Activated CD4-positive, alpha-beta memory T cell treated with anti-CD3 and anti-CD28 coated beads, Interleukin-2, amount 10 ng/mL, durations not matched to agents 7 days and 5 days (primary cell): Measurements from ENCODE around the gene DRGX. TPM values are rescaled to one million over a fixed set of nuclear protein-coding genes. Genes with fewer than 3 reads are reported as not detected.

Experiments
- CTCF ChIA-PET: fragments of 350-600 bp; sonication (Branson Sonifier 250); formaldehyde crosslinking; loops from one replicate; lab custom pipeline; 2021; ENCODE audit warnings: antibody characterized with exemption, inconsistent platforms; lab: Charles Lee
- POLR2A ChIA-PET: fragments of 350-600 bp; sonication (Branson Sonifier 250); formaldehyde crosslinking; loops from one replicate; lab custom pipeline; 2021; ENCODE audit warnings: antibody characterized with exemption; lab: Charles Lee
- DNase-seq: peaks from one replicate; pipeline ENCODE4 v3.0.0-alpha.2; 2020
- H3K27ac Mint-ChIP-seq: one replicate; pipeline ENCODE4 v1.8.0; 2021; ENCODE audit warnings: mild to moderate bottlenecking, mixed read lengths
- H3K27me3 Mint-ChIP-seq: one replicate; pipeline ENCODE4 v1.8.0; 2021; ENCODE audit warnings: mixed read lengths
- H3K36me3 Mint-ChIP-seq: one replicate; pipeline ENCODE4 v1.8.0; 2021; ENCODE audit warnings: low read depth, mixed read lengths
- H3K4me1 Mint-ChIP-seq: one replicate; pipeline ENCODE4 v1.8.0; 2021; ENCODE audit warnings: mixed read lengths
- H3K4me3 Mint-ChIP-seq: one replicate; pipeline ENCODE4 v1.8.0; 2021; ENCODE audit warnings: mild to moderate bottlenecking, mixed read lengths
- H3K9me3 Mint-ChIP-seq: one replicate; pipeline ENCODE4 v1.8.0; 2021; ENCODE audit warnings: mixed read lengths
- total RNA-seq, 2 experiments: library from RNA; stranded (reverse); gene quantifications; one replicate each; pipeline ENCODE4 v1.2.3, GENCODE V29; 2021

The DRGX gene
- total RNA-seq, 2 experiments from 2014 or later, result not detected

- Mint-ChIP-seq H3K27me3 (peaks cover 64% of the 10 kb centered on the region), H3K9me3 (no peaks in the 10 kb centered on the region), H3K36me3 (no peaks in the 10 kb centered on the region), H3K4me1 (peaks cover 17% of the 10 kb centered on the region), H3K4me3 (no peak overlapping the region), H3K27ac (no peak overlapping the region)
- POLR2A ChIA-PET, result no interaction called here
- CTCF ChIA-PET, result interaction anchor here (0.7 to 1.5 kb wide), 2 partner anchors 27 to 112 kb away, joined by 3 to 4 read pairs; no protein-coding TSS in a partner anchor
- DNase-seq, result peak; percentile 11
Observed at GRCh38 chr10:49400365-49400764, 4.5 kb upstream of the DRGX start.

- Mint-ChIP-seq H3K27me3 (peaks cover 74% of the 10 kb centered on the region), H3K4me1 (peaks cover 17% of the 10 kb centered on the region), H3K4me3 (no peak overlapping the region), H3K9me3 (no peaks in the 10 kb centered on the region), H3K36me3 (no peaks in the 10 kb centered on the region), H3K27ac (no peak overlapping the region)
- DNase-seq, result no peak
- ChIA-PET CTCF (interaction anchor here (1.0 to 1.4 kb wide), 2 partner anchors 8 to 196 kb away, joined by 3 to 6 read pairs; no protein-coding TSS in a partner anchor), POLR2A (no interaction called here)
Observed at GRCh38 chr10:49398986-49399385, 3.1 kb upstream of the DRGX start.

DNA sequence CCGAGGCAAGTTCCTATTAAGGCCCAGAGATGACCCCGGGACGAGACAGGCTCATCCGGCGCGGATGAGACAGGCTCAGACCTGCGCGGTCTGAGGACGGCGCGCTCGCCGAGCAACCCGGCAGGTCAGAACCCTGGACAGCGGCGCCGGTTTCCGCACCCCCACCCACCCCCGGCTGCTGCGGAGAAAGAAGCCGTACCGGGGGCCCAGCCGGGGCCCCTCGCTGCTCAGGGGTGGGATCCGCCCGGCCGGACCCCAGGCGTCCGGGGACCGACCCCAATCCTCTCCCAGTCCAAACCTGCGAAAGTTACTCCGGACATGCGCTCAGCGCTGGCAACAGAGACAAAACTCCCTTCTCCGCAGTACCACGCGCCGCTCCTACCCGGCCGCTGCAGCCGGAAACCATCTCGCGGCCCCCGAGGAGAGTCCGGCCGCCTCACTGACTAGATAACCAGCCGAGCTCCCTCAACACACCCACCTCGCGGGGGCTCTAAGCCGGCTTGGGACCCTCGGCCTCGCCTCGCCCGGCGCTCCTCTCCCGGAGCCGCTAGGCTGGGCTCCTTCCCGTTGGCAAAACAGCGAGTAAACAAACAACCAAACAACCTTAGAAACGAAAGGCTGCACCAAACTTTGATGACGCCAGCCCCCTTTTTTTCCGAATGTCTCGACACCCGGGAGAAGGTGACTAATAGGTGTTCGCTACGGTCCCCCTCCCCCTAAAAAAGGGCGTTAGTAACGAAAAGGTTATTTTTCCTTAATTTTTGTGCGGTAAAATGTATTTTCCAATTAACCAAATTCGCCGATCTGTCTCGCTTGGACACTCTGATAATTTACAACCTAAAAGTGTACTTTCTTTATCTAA lies 2.3 kb upstream of the DRGX start:
- Mint-ChIP-seq H3K36me3 (no peaks in the 10 kb centered on the region), H3K4me3 (no peak overlapping the region), H3K27me3 (peaks cover 78% of the 10 kb centered on the region), H3K9me3 (no peaks in the 10 kb centered on the region), H3K27ac (peak overlapping the region; percentile 45), H3K4me1 (peaks cover 17% of the 10 kb centered on the region)
- POLR2A ChIA-PET, result no interaction called here
- CTCF ChIA-PET, result interaction anchor here (1.0 to 1.4 kb wide), 3 partner anchors 9 to 197 kb away, joined by 3 to 7 read pairs (median 6); no protein-coding TSS in a partner anchor
- DNase-seq, result peak; percentile 62

GRCh38 chr10:49397036-49397999 lies 1.4 kb upstream of the DRGX start:
- ChIA-PET POLR2A (no interaction called here), CTCF (interaction anchor here (1.3 kb wide), 1 partner anchor 10 kb away, joined by 7 read pairs; no protein-coding TSS in a partner anchor)

GRCh38 chr10:49396666-49396999 lies 744 bp upstream of the DRGX start:
- Mint-ChIP-seq H3K36me3 (no peaks in the 10 kb centered on the region), H3K27ac (no peak overlapping the region), H3K4me3 (no peak overlapping the region), H3K27me3 (peaks cover 79% of the 10 kb centered on the region), H3K9me3 (no peaks in the 10 kb centered on the region), H3K4me1 (peaks cover 17% of the 10 kb centered on the region)
- POLR2A ChIA-PET, result no interaction called here
- CTCF ChIA-PET, result no interaction called here
- DNase-seq, result no peak

More at GRCh38 chr10:49397036-49397999, 1.4 kb upstream of the DRGX start:
- no peak for DNase-seq
- Mint-ChIP-seq H3K27ac (no peak overlapping the region), H3K36me3 (no peaks in the 10 kb centered on the region), H3K27me3 (peaks cover 78% of the 10 kb centered on the region), H3K4me1 (peaks cover 17% of the 10 kb centered on the region), H3K9me3 (no peaks in the 10 kb centered on the region), H3K4me3 (no peak overlapping the region)

DNA sequence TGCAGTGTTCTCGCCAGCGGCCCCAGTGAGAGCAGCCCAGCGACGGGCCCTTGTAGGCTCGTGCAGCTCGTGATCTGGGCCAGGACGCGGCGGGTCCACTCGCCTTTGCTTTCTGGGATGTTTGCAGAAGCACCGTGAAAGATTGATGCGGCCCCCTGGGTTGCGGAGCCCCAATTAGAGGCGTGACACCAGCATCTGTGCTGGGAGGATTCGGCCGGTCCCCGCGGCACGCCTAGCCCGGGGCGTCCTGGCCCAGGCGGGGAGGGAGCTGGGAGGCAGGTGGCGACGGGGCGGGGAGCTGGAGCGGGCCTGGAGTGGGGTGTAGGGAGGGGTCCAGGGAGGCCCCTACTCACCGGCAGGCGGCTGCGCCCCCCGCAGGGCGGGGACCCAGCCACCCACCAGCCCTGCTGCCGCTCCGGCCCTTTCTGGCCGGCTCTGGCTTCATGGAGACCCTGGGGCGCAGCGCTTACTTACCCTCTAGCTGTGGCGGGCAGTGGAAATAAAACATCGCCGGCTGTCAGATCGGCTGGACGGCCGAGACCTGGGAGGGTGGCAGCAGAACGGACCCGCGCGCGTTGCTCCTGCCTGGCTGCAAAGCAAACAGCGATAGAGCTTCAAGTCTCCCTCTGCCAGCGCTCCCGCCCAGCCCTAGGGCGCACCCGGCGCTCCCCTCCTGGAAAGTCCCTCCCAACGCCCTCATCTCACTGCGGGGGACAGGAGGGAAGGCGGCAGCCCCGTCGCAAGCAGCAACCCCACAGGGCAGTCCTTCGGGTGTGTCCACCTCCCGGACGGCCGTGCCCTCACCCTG lies 752 bp downstream of the DRGX start:
- H3K4me1 Mint-ChIP-seq, result peaks cover 17% of the 10 kb centered on the region
- CTCF ChIA-PET, result no interaction called here
- H3K9me3 Mint-ChIP-seq, result no peaks in the 10 kb centered on the region
- POLR2A ChIA-PET, result no interaction called here
- no peak overlapping the region for H3K27ac Mint-ChIP-seq
- H3K27me3 Mint-ChIP-seq, result peaks cover 81% of the 10 kb centered on the region
- no peaks in the 10 kb centered on the region for H3K36me3 Mint-ChIP-seq
- DNase-seq, result no peak
- no peak overlapping the region for H3K4me3 Mint-ChIP-seq

GRCh38 chr10:49393757-49394156 lies 2.1 kb downstream of the DRGX start:
- Mint-ChIP-seq H3K4me3 (no peak overlapping the region), H3K9me3 (no peaks in the 10 kb centered on the region), H3K27me3 (peaks cover 73% of the 10 kb centered on the region), H3K27ac (no peak overlapping the region), H3K36me3 (no peaks in the 10 kb centered on the region), H3K4me1 (peaks cover 16% of the 10 kb centered on the region)
- ChIA-PET CTCF (no interaction called here), POLR2A (no interaction called here)
- DNase-seq, result no peak

- POLR2A ChIA-PET, result no interaction called here
- no peak overlapping the region for H3K27ac Mint-ChIP-seq
- peaks cover 72% of the 10 kb centered on the region for H3K27me3 Mint-ChIP-seq
- DNase-seq, result no peak
- no peak overlapping the region for H3K4me3 Mint-ChIP-seq
- CTCF ChIA-PET, result no interaction called here
- H3K36me3 Mint-ChIP-seq, result no peaks in the 10 kb centered on the region
- peaks cover 13% of the 10 kb centered on the region for H3K4me1 Mint-ChIP-seq
- no peaks in the 10 kb centered on the region for H3K9me3 Mint-ChIP-seq
Observed at GRCh38 chr10:49393301-49393700, 2.6 kb downstream of the DRGX start.

DNA sequence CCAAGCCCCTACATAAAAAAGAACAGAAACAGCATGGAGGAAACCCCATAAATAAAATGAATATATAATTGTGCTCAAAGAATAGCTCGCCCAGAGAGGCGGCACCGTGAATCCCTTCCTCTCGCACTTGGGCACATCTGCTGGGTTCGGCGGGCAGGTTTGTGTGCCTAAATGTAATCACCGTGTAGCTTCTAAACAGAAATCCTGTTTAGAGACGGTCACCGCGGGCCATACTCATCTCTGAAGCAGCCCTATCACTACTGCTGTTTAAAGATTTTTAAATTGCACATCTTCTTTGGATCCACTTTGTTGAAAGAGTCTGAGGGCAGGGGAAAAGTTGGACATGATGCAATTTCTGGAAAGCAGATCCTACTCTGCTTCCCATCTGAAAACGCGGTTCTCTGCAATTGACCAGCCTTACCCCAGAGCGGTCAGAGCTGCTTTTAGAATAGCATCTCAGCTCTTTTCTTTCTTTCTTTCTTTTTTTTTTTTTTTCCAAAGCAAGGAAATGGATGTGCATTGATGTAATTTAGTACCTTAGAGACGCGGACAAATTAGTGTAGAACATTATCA lies 6.4 kb downstream of the DRGX start:
- Mint-ChIP-seq H3K27me3 (peaks cover 46% of the 10 kb centered on the region), H3K27ac (no peak overlapping the region), H3K4me1 (no peaks in the 10 kb centered on the region), H3K36me3 (no peaks in the 10 kb centered on the region), H3K9me3 (no peaks in the 10 kb centered on the region), H3K4me3 (no peak overlapping the region)
- ChIA-PET CTCF (interaction anchor here (0.9 to 1.5 kb wide), 2 partner anchors 19 to 30 kb away, joined by 3 to 7 read pairs; no protein-coding TSS in a partner anchor), POLR2A (no interaction called here)
- no peak for DNase-seq

DNA sequence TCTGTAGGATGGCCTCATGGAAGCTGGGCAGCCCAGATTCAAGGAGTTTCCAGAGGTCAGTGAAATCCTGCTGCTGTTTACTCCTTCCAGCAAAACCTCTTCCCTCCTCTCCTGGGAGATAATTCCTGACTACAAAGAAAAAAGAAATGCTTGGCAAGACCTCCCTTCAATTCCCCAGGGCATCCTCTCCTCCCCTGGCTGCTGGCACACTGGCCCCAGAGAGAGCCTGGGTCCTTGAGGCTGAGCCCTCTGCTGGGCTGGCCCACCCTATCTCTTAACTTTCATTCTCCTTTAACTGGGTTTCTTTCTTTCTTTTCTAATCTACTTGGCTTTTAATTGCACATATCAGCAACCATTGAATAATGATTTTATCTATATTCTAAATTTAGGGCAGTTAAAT lies 7.7 kb downstream of the DRGX start:
- H3K4me1 Mint-ChIP-seq, result no peaks in the 10 kb centered on the region
- H3K27ac Mint-ChIP-seq, result no peak overlapping the region
- no peaks in the 10 kb centered on the region for H3K9me3 Mint-ChIP-seq
- H3K27me3 Mint-ChIP-seq, result peaks cover 36% of the 10 kb centered on the region
- DNase-seq, result no peak
- CTCF ChIA-PET, result no interaction called here
- H3K4me3 Mint-ChIP-seq, result no peak overlapping the region
- POLR2A ChIA-PET, result no interaction called here
- H3K36me3 Mint-ChIP-seq, result no peaks in the 10 kb centered on the region

DNA sequence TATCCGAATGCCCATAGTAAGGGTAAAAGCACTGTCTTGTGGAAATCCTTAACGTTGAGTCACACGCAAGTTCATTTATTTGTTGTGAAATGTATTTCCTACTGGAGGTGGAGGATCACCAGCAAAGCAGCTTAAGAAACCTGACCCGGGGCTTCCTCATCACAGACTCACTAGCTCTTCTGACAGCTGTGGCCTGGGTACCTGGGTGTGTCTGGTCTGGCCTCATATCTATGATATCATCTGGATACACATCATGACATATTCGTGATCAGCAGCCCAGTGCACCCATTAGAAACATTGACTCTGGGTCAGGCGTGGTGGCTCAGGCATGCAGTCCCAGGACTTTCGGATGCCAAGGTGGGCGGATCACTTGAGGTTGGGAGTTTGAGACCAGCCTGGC lies 8.8 kb downstream of the DRGX start:
- Mint-ChIP-seq H3K27me3 (peaks cover 28% of the 10 kb centered on the region), H3K4me3 (no peak overlapping the region), H3K4me1 (no peaks in the 10 kb centered on the region), H3K36me3 (no peaks in the 10 kb centered on the region), H3K9me3 (no peaks in the 10 kb centered on the region), H3K27ac (no peak overlapping the region)
- ChIA-PET POLR2A (no interaction called here), CTCF (no interaction called here)
- DNase-seq, result no peak
